Measurements from ENCODE around the gene NOCT.
"Not testable (repeated sequence)": the region's sequence is repeated elsewhere in the genome, so short reads cannot be mapped to it uniquely, and the experiment has no call there.

Gene NOCT

DNA sequence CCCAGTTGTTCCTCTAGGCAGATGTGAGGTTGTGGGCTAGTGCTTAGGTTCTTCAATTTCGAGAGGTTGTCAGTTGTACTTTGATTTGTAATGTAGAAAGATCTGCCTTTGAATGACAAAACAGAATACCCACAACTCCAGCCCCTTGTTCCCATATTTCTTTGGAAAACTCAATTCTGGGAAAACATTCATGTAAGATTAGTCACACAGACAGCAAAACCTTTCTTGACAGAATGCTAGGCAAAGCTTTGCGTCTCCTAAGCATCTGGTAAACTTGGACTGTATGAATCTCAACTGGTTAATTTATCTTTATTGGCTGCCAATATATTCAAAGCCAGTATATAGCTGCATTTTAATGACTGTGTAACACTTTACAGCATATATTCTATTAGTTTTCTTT is 34.9 kb downstream of the NOCT start:
- DNase-seq (ENCODE audit: low spot score), result no peak

DNA sequence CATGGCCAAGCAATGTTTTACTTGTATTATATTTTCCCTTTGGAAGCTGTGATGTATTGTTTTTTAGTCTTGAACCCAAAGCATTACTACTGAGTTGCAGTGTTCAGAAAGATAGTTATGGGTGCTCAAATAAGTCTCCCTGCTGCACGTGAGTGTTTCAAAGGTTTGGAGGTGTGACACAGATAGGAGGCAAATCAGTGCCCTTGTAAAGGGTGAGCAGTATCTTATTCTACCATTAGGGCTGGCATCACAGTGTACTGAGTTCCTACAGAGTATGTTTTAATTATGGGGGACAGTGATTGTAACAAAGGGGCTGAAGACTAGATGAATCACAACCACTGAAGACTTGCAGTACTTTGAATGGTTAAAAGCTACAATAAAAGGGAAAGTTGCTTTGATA is 38.3 kb downstream of the NOCT start:
- DNase-seq (ENCODE audit: low spot score), result no peak

DNA sequence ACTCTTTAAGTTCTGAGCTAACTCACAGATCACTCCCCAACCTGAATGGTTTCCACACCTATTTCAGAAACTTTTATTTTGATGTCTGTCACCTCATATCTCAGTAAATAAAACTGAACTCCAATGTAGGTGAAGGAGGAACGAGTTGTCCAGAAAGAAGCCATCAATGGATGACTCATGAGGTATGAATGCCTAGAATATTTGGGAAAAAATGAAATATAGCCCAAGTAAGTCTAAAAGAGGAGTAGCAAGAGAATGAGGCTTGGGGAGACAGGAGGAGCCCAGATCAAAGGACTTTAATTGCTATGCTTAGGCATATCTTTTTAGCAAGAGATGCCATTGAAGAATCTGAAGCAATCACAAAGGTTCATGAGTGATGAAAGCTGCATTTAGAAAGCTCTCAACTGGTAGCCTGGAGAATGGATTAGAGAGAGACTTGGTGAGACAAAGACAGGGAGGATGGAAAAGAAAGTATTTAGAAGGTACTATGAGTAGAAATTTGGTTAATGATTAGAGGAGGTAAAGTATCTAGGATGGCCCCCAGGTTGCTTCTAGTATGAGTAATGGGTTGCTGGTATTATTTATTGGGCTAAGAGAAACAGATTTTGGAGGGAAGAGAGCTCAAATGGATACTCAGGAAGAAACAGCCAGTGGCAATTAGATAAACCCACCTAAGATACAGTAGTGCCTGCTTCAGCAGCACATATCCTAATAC is 39.4 kb downstream of the NOCT start:
- no peak for DNase-seq (ENCODE audit: low spot score)

DNA sequence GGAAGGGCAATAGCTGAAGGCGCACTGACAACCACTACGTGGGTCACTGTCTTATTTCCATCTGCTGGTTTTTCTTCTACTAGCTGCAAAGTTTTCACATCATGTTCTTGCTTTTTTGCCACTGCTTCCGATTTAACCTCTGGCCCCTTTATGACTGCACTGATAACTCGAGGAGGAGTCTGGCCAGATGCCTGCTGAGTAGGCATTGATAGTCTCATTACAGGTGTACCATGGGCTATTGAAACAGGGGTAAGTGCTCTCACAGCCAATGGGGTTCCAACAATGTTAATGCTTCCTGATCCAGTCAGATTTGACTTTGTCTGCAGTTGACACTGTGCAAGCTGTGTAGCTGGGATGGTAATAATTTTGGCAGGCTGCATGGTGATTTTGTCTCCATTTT is 43.4 kb downstream of the NOCT start:
- not testable (repeated sequence) for DNase-seq (ENCODE audit: low spot score)

DNA sequence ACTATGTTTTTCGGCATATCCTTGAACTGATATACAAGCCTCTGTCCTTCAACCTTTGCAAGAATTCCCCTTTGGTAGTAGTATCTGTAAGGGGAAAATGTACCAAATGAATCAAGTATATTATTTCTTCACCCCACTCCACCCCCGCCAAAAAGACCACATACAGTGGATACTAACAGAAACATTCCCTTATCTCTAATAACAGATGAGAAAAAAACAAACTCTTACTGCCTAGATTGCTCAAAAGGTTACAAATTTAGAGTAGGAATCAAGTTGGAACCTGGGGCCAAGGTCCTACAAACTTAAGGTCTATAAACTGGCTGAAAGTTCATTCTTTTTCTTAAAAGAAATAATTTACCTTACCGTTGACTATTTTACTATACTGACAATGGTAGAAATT is 45.0 kb downstream of the NOCT start:
- no peak for DNase-seq (ENCODE audit: low spot score)

DNA sequence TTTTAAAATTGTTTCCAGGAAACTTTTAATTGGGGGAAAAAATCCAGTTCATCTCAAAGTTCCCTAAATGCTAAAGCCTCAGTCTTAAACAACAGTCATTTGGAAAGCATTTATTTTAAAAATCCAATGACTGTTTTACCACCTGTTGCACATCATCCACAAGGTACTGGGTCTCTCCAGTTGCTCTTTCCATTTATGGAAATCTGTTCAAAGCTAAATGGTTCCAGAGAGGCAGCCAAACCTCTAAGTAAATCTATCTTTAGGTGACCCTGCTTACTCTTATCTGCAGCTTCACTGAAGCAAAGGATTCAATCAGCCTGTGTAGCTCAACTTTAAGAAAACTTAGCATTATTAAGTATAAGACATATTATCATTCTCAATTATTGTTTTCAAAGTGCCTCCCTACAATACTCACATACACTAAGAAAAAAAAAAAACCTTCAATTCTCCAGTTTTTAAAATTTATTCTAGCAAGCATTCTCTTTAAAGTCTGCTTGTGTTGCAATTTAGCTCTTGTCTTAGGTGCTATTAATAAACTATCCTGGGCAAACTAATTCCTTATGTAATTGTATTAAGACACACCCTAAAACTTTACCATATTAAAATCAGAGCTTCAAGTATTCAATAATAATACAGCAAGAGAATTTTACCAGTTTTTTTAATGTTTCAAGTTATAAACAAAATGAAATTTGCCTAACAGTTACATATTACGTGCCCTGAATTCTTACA is 60.6 kb downstream of the NOCT start:
- DNase-seq (ENCODE audit: low spot score), result no peak

DNA sequence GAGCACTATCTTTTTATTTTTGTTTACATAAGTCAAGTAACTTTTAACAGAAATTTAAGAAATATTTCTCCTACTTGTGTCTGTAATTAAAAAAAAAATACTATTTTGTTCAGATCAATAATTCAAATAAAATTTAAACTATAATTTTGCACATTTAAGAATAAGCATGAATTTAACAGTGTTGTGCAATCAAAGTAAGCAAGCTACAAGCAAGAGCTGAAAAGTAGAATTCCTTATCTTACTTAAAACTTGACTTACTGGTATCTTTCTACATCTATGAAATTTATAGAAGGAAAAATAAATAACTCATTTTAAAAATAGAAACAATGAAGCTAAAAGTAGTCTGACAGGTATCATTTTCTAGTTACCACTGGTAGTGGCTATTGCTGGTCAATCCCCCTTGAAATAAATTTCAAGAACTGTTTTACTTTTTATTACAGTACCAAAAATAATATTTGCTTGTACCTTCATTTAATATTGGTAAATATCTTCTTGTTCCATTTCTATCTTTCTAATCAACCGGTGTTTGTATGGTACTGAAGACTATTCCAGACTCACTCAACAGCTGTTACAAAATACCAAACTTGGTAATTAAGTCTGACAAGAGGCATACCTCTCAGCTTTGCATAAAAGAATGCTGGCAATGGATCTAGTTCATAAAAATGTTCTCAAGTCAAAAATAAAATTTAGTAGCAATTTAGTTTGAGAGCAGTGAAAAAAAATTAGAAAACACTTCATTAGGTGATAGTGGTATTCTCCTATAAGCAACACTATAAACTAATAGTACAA is 62.2 kb downstream of the NOCT start:
- no peak for DNase-seq (ENCODE audit: low spot score)

DNA sequence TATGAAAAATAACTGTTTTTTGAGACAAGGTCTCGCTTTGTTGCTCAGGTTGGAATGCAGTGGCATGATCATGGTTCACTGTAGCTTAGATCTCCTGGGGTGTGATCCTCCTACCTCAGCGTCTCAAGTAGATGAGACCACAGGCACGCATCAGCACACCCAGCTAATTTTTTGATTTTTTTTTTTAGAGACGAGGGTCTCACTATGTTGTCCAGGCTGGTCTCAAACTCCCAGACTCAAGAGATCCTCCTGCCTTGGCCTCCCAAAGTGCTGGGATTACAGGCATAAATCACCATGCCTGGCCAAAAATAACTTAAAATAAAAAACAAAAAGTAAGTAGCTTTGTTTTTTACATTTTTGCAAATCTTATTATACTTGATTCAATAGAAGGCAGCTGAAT is 63.3 kb downstream of the NOCT start:
- DNase-seq (ENCODE audit: low spot score), result no peak

DNA sequence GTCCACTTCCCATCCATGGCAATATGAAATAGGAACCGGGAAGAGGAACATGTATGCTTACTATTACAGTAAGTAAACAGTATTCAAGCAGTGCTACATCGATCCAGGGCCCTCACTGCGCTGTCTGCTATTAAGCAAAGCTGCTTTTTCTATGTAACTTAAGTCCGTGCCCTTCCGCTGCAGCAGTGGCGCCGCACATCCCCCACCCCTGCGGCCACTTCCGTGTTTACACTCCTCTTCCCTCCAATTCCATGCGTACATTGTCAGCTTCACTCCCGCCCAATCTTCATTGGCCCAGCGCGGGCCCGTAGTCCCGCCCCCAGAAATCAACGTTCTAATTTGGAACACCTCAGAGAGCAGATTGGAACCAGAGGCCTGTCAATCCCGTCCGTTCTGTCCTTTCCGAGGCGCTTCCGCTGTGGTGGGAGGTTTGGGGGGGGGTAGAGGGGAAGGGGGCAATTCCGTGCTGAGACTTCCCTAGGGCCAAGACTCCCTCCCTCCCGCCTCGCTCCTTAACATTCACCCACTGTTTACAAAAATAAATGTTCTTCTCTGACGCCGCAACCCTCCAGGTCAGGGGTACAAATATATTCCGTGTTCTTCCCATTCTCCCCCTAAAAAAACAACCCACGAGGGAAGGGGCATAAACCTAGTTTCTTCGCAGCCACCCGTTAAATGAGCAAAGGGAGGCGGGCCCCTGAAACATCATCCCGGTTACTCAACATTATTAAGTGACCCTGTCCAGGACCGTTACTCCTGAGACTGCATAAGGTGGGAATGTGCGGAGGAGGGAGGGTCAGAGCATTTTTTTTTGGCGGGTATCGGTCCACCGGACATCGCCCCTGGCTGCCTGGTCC is 67.4 kb downstream of the NOCT start:
- peak; percentile 97 for DNase-seq (ENCODE audit: low spot score)

DNA sequence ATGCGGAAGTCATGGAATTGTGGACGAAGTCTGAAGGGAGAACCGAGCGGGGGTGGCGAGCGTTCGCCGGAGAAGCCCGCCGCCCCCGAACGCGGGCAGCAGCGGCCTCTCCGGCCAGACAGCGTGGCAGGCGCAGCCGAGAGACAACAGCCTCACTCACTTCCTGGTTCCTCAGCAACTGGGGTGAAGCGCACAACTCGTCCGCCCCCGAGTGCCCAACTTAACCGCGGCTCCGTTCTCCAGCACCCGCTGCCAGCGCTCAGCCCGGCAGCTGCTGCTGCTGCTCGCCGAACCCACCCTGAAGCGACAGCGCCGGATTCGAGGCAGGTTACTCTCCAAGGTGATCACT is 68.0 kb downstream of the NOCT start:
- peak; percentile 53 for DNase-seq (ENCODE audit: low spot score)

DNA sequence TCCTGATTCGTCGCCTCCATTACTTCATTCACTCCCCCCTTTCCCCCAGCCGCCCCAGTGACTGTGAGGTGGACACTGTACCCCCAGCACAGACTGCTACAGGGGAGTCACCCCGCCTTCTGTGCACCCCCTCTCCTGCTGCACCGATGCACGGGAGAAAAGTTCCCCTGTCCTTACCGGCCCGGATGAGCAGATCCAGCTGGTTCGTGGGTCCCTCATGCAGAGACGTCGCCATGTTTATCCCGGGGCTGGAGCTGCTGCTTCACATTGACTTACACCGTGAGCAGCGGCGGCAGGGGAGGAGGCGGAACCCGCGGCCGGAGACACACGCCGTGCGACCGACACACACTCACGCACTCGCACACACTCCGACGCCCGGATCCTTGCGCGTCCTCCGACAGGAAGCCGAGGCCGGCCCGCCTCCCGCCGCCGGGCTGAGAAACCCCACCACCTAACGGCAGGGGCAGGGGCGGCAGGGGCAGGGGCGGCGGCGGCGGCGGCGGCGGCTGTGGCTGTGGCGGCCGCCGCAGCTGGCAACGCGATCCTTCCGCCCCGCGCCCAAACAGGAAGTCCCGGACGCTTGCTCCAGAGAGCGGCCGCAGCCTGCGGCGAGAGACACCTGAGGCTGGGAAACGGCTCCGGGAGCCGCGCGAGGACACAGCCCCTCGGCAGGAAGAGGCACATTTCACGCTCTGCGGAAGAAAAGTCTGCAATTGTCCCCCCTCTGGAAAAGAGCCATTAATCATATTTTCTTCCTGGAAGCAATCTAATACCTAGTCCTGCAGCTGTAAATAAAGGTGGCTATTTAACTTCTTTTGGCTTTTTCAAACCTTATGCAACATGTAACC is 68.6 kb downstream of the NOCT start:
- DNase-seq (ENCODE audit: low spot score), result peak; percentile 83

DNA sequence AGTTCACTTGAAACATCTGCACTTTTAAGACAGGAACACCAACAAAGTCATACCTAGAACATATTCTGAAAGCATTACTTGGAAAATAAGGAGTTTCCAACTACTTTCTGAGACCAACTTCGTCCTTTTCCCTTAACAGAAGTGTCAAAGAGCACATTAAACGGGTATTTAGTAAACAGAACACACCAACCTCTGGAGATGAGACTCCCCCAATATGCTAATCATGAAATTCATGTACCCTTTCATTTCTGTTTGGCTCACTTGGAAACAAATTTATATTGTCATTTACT is 69.2 kb downstream of the NOCT start:
- DNase-seq (ENCODE audit: low spot score), result no peak

DNA sequence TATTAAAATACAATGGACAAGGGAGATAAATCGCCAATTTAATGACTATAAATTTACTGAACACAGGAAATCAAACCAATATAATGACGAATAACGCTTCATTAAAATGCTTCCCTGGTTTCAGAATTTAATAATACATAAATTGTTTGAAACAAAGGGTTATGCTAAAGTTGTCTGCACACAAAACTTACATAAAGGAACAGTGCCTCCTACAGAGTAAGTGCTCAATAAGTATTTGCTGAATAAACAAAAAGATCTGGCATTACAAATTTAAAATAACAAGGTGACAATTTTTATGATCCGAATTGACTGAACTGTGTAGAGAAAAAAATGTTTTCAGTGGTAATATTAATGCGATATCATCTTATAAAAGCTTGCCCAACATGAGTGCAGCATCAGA is 69.6 kb downstream of the NOCT start:
- peak; percentile 41 for DNase-seq (ENCODE audit: low spot score)

DNA sequence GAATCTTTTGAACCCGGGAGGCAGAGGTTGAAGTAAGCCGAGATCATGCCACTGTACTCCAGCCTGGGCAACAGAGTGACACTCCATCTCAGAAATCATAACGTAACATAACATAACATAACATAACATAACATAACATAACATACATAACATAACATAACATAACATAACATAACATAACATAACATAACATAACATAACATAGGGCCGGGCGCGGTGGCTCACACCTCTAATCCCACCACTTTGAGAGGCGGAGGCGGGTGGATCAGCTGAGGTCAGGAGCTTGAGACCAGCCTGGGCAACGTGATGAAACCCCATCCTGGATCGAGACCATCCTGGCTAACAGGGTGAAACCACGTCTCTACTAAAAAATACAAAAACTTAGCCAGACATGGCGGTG is 76.7 kb downstream of the NOCT start:
- no peak for DNase-seq (ENCODE audit: low spot score)

Measured in COLO829 (cell line).